Rectal smooth muscle tissue (tissue), 1 donor: ENCODE data around the gene VASN.

Experiments used
- H3K27ac ChIP-seq: one replicate; pipeline ENCODE4 v1.7.0; 2013; ENCODE audit warnings: low read depth, low read length, inconsistent platforms
- H3K27me3 ChIP-seq: one replicate; pipeline ENCODE4 v1.7.0; 2013; ENCODE audit warnings: low read length; ENCODE audit not compliant: control insufficient read depth, insufficient read depth
- H3K36me3 ChIP-seq: one replicate; pipeline ENCODE4 v1.7.0; 2013; ENCODE audit warnings: low read length; ENCODE audit not compliant: control insufficient read depth, insufficient read depth
- H3K4me1 ChIP-seq: one replicate; pipeline ENCODE4 v1.7.0; 2013; ENCODE audit warnings: low read length; ENCODE audit not compliant: control insufficient read depth, insufficient read depth
- H3K4me3 ChIP-seq: one replicate; pipeline ENCODE4 v1.7.0; 2013; ENCODE audit warnings: low read length
- H3K9ac ChIP-seq: one replicate; pipeline ENCODE4 v1.7.0; 2013; ENCODE audit warnings: low read length

VASN gene

DNA sequence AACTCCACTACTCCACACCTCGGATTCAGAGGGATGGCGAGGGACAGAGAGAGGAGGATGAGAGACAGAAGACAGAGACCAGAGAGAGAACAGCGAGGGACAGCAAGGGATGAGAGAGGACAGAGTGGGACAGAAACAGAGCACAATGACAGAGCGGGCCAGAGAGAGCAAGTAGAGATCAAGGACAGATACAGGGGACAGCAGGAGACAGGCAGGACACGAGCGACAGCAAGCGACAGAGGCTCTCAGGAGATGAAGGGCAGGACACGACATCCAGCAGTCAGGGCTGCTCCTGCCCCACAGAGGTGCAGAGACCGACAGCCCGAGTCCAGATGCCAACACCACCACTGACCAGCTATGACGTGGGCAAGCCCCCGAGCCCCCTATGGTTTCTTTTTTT is 29.9 kb downstream of the VASN start:
- peaks cover 9% of the 10 kb centered on the region for H3K36me3 ChIP-seq

DNA sequence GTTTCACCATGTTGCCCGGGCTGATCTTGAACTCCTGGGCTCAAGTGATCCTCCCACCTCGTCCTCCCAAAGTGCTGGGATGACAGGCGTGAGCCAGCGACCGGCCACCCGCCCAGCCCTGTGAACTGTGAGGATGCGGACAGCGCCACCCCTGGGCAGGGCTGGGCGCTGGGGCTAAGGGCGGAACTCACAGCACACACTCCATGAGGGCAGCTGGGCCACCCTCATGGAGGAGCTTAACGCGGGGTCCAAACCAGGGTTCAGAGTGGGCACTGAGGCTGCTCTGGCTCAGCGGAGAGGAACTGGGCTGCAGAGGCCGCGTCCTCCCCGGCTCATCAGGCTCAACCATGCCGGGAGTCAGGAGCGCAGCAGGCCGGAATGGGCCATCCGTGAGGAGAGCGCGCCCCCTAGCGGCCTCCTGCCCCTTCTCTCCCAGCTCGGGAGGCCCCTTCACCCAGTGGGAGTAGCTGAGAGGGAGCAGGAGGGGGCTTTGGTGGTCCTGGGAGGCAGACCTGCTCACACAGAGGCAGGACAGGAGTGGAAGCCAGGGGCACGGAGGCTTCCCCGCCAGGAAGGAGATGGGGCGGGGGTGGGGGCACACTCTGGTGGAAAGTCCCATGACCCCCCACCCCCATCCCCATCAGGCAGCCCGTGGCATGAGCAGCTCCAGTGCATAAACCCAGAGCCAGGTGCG is 30.9 kb downstream of the VASN start:
- Histone ChIP-seq H3K4me1 (no peaks in the 10 kb centered on the region), H3K27me3 (no peaks in the 10 kb centered on the region), H3K27ac (no peak overlapping the region), H3K9ac (no peak overlapping the region), H3K4me3 (no peak overlapping the region), H3K36me3 (peaks cover 9% of the 10 kb centered on the region)

More for the DNA sequence above, 29.9 kb downstream of the VASN start:
- no peak overlapping the region for H3K9ac ChIP-seq
- H3K4me1 ChIP-seq, result no peaks in the 10 kb centered on the region
- no peak overlapping the region for H3K4me3 ChIP-seq
- no peaks in the 10 kb centered on the region for H3K27me3 ChIP-seq
- no peak overlapping the region for H3K27ac ChIP-seq

DNA sequence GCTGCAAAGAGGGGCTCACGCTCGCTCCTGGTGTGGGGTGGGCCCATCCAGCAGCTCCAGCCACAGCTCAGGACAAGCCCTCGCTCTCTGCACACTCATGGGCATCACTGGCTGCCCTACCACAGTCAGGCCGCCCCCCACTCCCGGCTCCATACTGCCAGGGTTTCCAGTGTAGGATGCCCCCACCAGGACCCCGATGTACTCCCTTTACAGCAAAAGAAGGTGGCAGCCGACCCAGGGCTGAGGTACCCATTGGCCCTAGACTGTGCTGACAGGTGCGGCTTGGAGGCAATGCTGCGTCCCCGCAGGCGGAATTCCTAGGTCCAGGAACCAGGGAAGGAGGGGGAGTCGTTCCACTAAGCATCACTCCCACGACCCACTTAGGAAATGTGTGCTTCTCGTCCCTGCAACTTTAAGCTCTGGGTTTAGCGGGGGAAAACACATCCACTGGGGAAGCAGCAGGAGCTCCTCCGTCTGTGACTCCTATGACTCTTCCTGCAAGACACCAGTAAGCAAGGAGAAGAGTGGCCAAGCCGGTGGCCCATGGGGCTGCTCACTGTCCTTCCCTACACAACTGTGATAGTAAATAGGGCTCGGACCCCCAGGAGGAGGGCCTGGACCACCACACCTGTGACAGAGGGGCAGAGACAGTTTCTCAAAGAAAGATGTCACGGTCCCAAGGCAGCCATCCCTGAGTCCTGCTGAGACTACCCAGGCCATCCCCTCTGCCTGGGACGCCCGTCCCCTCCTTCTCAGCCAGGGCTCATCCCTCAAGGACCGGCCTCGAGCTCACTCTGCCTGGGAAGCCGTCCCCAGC is 31.7 kb downstream of the VASN start:
- Histone ChIP-seq H3K36me3 (peaks cover 9% of the 10 kb centered on the region), H3K4me1 (no peaks in the 10 kb centered on the region), H3K4me3 (no peak overlapping the region), H3K27me3 (no peaks in the 10 kb centered on the region), H3K9ac (no peak overlapping the region), H3K27ac (no peak overlapping the region)

DNA sequence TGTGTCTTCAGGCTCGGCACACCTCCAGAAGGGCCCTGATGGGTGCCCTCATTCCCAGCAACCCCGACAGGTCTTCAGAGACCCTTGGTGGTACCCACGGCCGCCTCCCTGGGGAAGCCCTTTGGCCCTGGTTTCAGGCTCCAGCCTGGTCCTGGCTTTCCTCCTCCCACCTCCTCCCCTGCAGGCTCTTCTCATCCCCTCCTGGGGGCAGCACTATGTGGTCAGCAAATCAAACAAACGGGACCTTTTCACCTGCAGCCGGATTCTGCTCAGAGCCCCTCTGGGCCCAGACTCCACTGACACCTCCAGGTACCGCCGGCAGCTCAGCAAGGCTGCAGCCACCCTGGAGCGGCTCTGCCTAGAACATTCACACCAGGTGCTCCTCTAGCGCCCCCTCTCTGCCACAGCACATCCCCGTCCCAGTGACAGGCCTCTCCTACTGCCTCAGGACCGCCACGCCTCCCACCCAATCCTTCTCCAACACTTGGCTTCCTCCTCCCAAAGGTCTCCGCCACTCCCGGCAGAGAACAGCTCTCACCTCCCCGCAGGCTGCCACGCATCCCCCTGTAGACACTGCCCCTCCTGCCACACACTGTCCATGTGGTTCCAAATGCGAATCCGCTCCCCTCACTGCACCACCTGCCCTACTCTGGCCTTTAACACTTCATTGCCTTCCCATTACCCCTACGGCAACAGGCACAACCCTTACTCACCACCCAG is 32.8 kb downstream of the VASN start:
- H3K4me3 ChIP-seq, result no peak overlapping the region
- peaks cover 9% of the 10 kb centered on the region for H3K36me3 ChIP-seq
- no peak overlapping the region for H3K9ac ChIP-seq
- H3K4me1 ChIP-seq, result peaks cover 1% of the 10 kb centered on the region
- H3K27me3 ChIP-seq, result no peaks in the 10 kb centered on the region
- H3K27ac ChIP-seq, result no peak overlapping the region

DNA sequence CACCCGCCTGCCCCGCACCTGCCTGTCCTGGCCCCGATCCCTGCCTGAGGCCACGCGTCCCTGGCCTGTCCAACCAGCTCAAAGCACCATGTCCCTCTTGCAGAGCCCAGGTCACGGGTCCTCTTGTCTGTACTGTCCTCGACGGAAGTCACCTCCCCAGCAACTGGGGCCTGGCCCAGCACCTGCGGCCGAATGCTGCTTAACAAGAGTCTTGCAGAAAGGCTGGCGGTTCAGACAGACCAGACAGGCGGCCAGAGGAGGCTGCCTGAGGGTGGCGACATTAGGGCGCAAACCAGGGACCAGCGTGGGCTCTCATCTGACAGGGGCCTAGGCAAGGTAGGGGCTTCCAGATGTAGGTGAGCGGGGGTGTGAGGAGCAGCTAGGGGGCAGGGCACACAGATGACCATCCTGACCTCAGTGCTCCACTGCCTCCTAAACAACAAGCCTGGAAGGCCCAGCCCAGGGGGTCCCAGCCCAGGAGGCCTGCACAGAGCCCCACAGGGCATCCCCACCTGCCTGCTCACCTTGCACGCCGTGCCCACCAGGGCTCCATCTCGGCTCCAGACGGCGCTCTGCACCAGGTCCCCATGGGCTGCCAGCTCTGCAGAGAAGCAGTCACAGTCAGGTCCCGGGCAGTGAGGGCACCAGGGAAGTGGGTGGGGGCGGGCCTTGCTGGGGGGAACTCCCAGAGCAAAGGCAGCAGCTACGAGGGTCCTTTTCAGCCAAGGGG is 33.5 kb downstream of the VASN start:
- no peaks in the 10 kb centered on the region for H3K27me3 ChIP-seq
- peaks cover 9% of the 10 kb centered on the region for H3K36me3 ChIP-seq
- H3K4me1 ChIP-seq, result peaks cover 2% of the 10 kb centered on the region
- no peak overlapping the region for H3K9ac ChIP-seq
- H3K4me3 ChIP-seq, result no peak overlapping the region
- no peak overlapping the region for H3K27ac ChIP-seq

DNA sequence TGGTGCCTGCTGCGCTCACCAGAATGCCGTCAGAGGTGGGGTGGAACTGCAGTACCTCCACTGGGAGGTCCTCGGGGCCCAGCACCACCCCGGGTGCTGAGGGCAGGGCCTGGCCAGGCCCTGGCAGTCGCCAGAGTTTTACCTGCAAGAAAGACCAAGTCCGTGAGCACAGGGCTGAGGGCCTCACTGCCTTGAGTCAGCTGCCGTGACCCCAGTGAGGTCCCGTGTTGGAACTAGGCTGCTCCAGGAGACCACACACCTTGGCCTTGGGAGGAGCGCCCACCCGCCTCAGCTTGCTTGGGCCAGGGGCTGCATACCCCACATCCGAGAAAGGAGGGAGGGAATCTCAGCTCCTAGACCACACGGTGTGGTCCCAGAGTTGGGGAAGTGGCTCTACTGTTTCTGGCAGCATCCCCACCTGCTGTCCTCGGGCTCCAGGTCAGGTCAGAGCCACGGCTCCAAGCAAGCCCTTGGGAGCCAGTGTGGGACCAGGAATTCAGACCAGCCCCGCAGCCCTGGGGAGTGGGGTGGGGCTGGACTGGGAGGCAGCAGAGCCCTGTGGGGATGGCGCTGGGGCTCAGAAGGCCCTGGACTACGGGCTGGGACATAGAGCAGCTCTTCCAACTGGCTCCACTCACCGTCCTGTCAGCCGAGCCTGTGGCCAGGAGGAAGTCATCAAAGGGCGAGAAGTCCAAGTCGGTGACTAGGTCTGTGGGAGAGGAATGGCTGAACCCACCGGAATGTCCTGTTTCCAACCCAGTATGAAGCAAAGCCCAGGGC is 36.1 kb downstream of the VASN start:
- Histone ChIP-seq H3K36me3 (peaks cover 13% of the 10 kb centered on the region), H3K4me3 (no peak overlapping the region), H3K9ac (no peak overlapping the region), H3K27me3 (no peaks in the 10 kb centered on the region), H3K4me1 (peaks cover 5% of the 10 kb centered on the region), H3K27ac (no peak overlapping the region)

DNA sequence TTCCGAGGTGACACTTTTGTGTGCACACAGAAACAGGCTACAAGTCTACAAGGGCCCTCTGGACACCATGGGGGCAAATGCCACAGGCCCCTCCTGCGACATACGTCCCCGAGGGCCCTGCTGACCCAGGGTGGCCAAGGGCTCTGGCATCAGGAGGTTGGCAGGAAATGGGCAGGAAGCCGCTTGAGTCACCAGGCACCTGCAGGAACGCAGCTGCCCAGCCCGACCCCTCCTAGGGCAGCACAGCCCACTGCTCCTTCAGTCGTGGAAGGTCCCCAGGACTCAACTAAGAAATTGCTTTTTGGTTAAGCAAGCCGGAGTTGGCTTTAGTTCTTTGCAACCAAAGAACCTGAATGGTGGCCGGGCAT is 36.7 kb downstream of the VASN start:
- H3K36me3 ChIP-seq, result peaks cover 15% of the 10 kb centered on the region
- H3K4me3 ChIP-seq, result no peak overlapping the region
- no peak overlapping the region for H3K9ac ChIP-seq
- no peak overlapping the region for H3K27ac ChIP-seq
- peaks cover 5% of the 10 kb centered on the region for H3K4me1 ChIP-seq
- no peaks in the 10 kb centered on the region for H3K27me3 ChIP-seq

DNA sequence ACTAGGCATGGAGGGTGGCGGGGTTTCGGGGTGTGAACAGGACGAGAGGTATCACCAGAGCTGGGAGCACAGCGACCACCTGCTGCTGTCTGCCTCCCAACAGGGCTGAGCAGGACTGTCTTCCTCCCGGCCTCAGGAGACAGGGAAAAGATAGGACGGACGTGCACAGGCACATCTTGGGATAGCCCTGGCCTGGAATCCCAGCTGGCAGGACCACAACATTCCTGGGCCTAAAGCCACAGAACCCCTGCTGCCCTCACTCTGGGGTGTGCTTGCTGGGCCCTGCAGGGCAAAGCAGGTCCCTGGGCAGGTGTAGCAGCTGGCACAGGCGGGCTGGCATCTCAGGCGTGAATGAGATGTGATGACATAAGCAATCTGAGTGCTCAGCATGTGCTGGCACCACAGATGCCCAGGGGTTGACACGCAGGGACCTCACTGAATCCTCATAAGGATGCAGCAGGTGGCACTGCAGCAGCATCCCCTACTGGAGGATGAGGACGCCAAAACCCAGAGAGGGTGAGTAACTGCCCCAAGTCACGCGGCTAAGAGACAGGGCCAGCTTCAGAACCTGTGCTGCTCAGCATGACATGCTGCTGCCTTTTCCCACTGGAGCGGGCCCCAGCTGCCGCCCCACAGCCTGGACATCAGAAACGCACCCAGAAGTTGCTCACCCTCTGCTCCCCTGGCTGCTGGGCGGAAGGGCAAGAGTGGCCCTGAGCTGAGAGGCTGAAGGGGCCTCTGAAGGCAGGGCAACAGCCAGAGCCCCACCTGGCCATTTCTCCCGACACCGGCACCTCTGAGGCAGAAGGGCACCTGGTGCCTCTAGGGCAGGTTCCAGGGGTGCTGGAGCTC is 37.7 kb downstream of the VASN start:
- H3K4me3 ChIP-seq, result no peak overlapping the region
- peaks cover 5% of the 10 kb centered on the region for H3K4me1 ChIP-seq
- no peak overlapping the region for H3K9ac ChIP-seq
- peaks cover 15% of the 10 kb centered on the region for H3K36me3 ChIP-seq
- no peaks in the 10 kb centered on the region for H3K27me3 ChIP-seq
- H3K27ac ChIP-seq, result no peak overlapping the region

DNA sequence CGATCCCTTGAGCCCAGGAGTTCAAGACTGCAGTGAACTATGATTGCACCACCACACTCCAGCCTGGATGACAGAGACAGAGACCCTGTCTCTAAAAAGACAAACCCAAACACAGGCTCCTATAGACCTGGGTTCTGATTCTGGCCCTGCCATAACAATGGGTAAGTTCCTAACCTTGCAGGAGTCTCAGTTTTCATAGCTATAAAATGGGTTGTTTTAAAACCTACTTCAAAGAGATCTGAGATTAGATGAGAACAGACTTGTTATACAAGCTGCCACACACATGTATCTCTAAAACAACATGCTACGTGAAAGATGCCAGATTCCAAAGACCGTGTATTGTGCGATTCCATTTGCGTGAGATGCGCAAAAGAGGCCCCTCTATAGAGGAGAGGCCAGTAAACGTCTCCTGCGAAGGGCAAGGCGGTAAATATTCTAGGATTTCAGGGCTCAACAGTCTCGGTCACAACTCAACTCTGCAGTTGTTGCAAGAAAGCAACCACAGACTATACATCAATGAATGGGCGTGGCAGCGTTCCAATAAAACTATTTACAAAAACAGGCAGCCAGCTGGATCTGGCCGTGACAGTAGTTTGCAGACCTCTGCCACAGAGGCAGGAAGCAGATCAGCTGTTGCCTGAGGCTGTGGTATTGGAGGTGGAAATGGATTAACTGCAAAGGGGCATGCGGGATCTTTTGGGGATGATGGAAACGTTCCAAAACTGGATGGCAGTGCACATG is 38.9 kb downstream of the VASN start:
- no peak overlapping the region for H3K27ac ChIP-seq
- H3K9ac ChIP-seq, result no peak overlapping the region
- no peaks in the 10 kb centered on the region for H3K27me3 ChIP-seq
- no peak overlapping the region for H3K4me3 ChIP-seq
- peaks cover 9% of the 10 kb centered on the region for H3K36me3 ChIP-seq
- H3K4me1 ChIP-seq, result peaks cover 9% of the 10 kb centered on the region

DNA sequence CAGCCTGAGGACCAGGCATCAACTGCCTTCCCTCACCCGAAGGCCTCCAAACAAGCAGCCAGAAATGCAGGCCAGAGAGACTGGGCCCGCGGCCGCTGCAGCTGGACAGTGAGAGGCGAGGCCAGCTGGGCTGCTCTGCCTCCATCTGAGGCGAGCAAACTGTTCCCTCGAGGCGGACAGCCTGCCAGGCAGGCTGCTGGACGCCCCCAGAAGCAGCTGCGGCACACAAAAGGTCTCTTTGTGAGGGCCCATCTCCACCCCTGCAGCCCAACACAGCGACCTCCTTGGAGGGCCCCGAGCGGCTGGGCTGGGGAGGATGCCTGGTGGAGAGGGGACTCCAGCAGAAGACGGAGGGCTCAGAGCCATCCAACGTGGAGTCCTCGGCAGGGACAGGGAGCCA is 40.0 kb downstream of the VASN start:
- H3K9ac ChIP-seq, result no peak overlapping the region
- no peaks in the 10 kb centered on the region for H3K27me3 ChIP-seq
- no peak overlapping the region for H3K4me3 ChIP-seq
- peaks cover 6% of the 10 kb centered on the region for H3K36me3 ChIP-seq
- no peak overlapping the region for H3K27ac ChIP-seq
- H3K4me1 ChIP-seq, result peaks cover 9% of the 10 kb centered on the region
